ENCODE measurements around the gene ZNF19. TPM values are rescaled to one million over a fixed set of nuclear protein-coding genes. Genes with fewer than 3 reads are reported as not detected.

ZNF19 gene
- total RNA-seq, 1 donor from 2014 or later, result 17.1 TPM

DNA sequence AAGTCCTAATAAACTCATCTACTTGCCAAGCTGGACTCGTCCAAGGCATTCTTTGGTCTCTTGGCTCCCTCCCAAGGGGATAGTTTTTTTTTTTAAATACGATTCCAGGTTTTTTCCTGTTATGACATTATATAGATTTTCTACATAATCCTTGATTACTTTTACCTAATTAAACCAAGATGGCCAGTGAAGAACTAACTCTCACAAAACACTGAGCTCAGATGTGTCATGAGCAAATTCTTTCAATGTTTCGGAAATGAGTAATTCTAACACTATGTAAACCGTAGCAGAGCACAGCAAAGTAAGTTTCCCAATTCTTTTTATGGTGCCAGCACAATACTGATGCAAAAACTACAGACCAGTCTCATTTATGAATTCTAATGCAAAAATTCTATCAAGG lies 28.9 kb downstream of the ZNF19 start:
- Mint-ChIP-seq H3K9me3 (ENCODE audit: low read depth) (no peaks in the 10 kb centered on the region), H3K27ac (no peak overlapping the region), H3K27me3 (no peaks in the 10 kb centered on the region), H3K4me1 (ENCODE audit: low read depth) (peaks cover 12% of the 10 kb centered on the region), H3K36me3 (ENCODE audit: insufficient read depth) (peaks cover 8% of the 10 kb centered on the region), H3K4me3 (ENCODE audit: low read depth) (peak overlapping the region; percentile 31)
- TF ChIP-seq, protein P1, sequence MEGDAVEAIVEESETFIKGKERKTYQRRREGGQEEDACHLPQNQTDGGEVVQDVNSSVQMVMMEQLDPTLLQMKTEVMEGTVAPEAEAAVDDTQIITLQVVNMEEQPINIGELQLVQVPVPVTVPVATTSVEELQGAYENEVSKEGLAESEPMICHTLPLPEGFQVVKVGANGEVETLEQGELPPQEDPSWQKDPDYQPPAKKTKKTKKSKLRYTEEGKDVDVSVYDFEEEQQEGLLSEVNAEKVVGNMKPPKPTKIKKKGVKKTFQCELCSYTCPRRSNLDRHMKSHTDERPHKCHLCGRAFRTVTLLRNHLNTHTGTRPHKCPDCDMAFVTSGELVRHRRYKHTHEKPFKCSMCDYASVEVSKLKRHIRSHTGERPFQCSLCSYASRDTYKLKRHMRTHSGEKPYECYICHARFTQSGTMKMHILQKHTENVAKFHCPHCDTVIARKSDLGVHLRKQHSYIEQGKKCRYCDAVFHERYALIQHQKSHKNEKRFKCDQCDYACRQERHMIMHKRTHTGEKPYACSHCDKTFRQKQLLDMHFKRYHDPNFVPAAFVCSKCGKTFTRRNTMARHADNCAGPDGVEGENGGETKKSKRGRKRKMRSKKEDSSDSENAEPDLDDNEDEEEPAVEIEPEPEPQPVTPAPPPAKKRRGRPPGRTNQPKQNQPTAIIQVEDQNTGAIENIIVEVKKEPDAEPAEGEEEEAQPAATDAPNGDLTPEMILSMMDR (IDR thresholded peaks at IDR 0.05; ENCODE audit: unreplicated experiment), result no peak
- no peak for DNase-seq (ENCODE audit: low spot score, unreplicated experiment)

DNA sequence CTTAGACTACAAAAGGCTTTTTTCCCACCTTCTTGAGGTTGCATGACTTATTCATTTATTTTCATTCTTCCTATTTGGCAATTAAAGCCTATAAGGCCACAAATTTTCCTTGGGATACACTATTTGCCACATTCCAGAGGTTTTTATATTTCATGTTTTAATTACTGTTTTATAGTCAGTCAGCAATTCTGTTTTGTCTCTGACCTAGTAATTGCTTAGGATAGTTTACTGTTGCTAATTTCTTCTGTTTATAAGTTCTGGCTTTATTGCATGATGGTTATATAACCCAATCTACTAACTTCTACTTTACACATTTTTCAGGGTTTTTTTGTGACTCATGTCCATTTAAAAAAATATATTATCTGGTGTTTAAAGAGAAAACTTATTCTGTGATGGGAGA lies 29.6 kb downstream of the ZNF19 start:
- Mint-ChIP-seq H3K27ac (no peak overlapping the region), H3K4me3 (ENCODE audit: low read depth) (no peak overlapping the region), H3K9me3 (ENCODE audit: low read depth) (peaks cover 3% of the 10 kb centered on the region), H3K4me1 (ENCODE audit: low read depth) (peaks cover 12% of the 10 kb centered on the region), H3K27me3 (no peaks in the 10 kb centered on the region), H3K36me3 (ENCODE audit: insufficient read depth) (peaks cover 15% of the 10 kb centered on the region)
- DNase-seq (ENCODE audit: low spot score, unreplicated experiment), result no peak
- TF ChIP-seq, protein P1 (IDR thresholded peaks at IDR 0.05; ENCODE audit: unreplicated experiment), result no peak

DNA sequence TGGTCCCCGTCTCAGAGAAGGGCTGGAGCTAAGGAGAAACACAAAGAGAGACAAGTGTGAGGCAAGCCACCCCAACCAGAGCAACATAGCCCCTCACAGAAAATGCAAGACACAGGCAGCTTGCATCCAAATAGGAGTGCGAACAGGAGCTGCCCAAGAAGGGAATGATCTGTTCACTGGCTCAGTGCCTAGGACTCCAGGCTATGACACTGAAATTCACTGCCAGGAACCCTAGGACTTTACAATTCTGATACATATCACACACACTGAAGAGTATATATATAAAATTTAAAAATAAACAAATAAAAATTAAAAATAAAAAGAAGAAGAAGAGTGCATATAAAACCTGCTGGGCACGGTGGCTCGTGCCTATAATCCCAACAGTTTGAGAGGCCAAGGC lies 32.3 kb downstream of the ZNF19 start:
- Mint-ChIP-seq H3K9me3 (ENCODE audit: low read depth) (peaks cover 22% of the 10 kb centered on the region), H3K4me1 (ENCODE audit: low read depth) (peaks cover 4% of the 10 kb centered on the region), H3K36me3 (ENCODE audit: insufficient read depth) (peaks cover 39% of the 10 kb centered on the region), H3K27ac (no peak overlapping the region), H3K27me3 (no peaks in the 10 kb centered on the region), H3K4me3 (ENCODE audit: low read depth) (no peak overlapping the region)
- DNase-seq (ENCODE audit: low spot score, unreplicated experiment), result no peak
- TF ChIP-seq, protein P1 (IDR thresholded peaks at IDR 0.05; ENCODE audit: unreplicated experiment), result no peak

DNA sequence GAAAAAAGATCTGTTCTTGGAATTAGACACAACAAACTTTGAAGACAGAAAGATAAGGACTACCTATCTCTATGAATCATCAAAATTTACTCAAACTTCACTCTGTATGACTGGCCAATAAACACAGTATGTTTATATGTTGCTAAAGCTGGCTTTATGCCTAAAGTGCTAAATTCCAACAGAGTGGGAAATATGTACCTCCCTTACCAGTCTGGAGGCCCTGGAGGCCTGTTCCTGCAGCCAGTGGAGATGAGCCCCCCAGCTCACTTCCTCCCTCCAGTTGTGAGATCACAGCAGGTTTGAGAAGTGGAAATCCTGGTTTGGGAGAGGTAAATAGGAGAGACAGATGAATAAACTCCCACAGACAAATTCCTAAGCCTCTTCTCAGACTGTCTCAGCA lies 36.1 kb downstream of the ZNF19 start:
- H3K9me3 Mint-ChIP-seq (ENCODE audit: low read depth), result peaks cover 50% of the 10 kb centered on the region
- TF ChIP-seq, protein P1 (IDR thresholded peaks at IDR 0.05; ENCODE audit: unreplicated experiment), result no peak

DNA sequence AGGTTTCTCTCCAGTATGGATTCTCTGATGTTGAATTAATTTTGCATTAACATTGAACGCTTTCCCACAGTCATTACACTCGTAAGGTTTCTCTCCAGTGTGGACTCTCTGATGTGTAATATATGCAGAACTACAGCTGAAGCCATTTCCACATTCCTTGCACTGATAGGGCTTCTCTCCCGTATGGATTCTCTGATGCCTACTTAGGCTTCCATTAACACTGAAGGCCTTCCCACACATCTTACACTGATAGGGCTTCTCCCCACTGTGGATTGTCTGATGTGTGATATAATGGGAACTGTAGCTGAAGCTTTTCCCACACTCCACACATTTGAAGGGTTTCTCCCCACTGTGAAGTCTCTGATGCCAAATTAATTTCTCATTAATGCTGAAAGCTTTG lies 40.1 kb downstream of the ZNF19 start:
- TF ChIP-seq, protein P1 (IDR thresholded peaks at IDR 0.05; ENCODE audit: unreplicated experiment), result no peak
- H3K27ac Mint-ChIP-seq, result peak overlapping the region; percentile 7
- no peaks in the 10 kb centered on the region for H3K4me1 Mint-ChIP-seq (ENCODE audit: low read depth)
- H3K27me3 Mint-ChIP-seq, result no peaks in the 10 kb centered on the region
- no peak for DNase-seq (ENCODE audit: low spot score, unreplicated experiment)
- H3K36me3 Mint-ChIP-seq (ENCODE audit: insufficient read depth), result peaks cover 66% of the 10 kb centered on the region
- H3K4me3 Mint-ChIP-seq (ENCODE audit: low read depth), result no peak overlapping the region
- peaks cover 65% of the 10 kb centered on the region for H3K9me3 Mint-ChIP-seq (ENCODE audit: low read depth)

More for the DNA sequence above, 36.1 kb downstream of the ZNF19 start:
- Mint-ChIP-seq H3K4me1 (ENCODE audit: low read depth) (no peaks in the 10 kb centered on the region), H3K36me3 (ENCODE audit: insufficient read depth) (peaks cover 77% of the 10 kb centered on the region), H3K27me3 (no peaks in the 10 kb centered on the region), H3K27ac (no peak overlapping the region), H3K4me3 (ENCODE audit: low read depth) (no peak overlapping the region)
- DNase-seq (ENCODE audit: low spot score, unreplicated experiment), result no peak
